ENCODE results near the gene GNA14.
"Not testable (repeated sequence)": the region's sequence is repeated elsewhere in the genome, so short reads cannot be mapped to it uniquely, and the experiment has no call there.

GNA14 gene

GRCh38 chr9:77648234-77649108 is at the start of gene GNA14:
TSS of gene GNA14 (minus strand) at chr9:77648322. CDS start at chr9:77647793, 529 bp downstream.
- DNase-seq (ENCODE audit: low spot score) = peak; percentile 66

- no peak for DNase-seq (ENCODE audit: low spot score)
Measured at GRCh38 chr9:77697238-77697984, 49.3 kb upstream of the GNA14 start.

DNA sequence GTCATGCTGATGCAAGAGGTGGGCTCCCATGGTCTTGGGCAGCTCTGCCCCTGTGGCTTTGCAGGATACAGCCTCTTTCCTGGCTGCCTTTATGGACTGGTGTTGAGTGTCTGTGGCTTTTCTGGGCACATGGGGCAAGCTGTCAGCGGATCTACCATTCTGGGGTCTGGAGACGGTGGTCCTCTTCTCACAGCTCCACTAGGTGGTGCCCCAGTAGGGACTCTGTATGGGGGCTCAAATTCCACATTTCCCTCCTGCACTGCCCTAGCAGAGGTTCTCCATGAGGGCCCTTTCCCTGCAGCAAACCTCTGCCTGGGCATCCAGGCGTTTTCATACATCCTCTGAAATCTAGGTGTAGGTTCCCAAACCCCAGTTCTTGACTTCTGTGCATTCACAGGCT is 42.6 kb upstream of the GNA14 start:
- not testable (repeated sequence) for DNase-seq (ENCODE audit: low spot score)

DNA sequence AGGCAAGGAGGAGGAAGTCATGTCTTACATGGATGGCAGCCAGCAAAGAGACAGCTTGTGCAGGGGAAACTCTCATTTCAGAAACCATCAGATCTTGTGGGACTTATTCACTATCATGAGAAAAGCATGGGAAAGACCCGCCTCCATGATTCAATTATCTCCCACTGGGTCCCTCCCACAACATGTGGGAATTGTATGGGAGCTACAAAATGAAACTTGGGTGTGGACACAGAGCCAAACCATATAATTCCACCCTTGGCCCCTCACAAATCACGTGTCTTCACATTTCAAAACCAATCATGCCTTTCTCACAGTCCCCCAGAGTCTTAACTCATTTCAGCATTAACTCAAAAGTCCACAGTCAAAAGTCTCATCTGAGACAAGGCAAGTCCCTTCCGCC is 42.0 kb upstream of the GNA14 start:
- not testable (repeated sequence) for DNase-seq (ENCODE audit: low spot score)

- not testable (repeated sequence) for DNase-seq (ENCODE audit: low spot score)
Measured at GRCh38 chr9:77687737-77688136, 39.6 kb upstream of the GNA14 start.

DNA sequence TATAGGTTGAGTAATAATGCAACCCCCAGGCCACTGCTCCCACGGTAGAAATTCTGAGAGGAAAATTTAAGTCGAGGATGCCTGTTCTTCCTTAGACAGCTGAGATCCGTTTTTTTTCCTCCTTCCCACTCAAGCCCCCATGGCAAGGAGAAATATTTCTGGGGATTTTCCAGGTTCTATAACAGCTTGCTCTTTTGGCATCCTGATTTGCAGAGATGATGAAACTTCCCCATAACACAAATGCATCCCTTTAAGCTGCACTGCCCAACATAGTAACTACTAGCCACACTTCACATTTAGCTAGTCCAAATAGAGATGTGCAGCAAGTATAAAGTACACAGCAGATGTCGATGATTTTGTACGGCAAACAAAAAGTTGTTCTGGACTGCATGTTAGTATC is 32.5 kb upstream of the GNA14 start:
- DNase-seq (ENCODE audit: low spot score) = no peak

GRCh38 chr9:77679661-77680368 is 31.7 kb upstream of the GNA14 start:
- DNase-seq (ENCODE audit: low spot score) = no peak

DNA sequence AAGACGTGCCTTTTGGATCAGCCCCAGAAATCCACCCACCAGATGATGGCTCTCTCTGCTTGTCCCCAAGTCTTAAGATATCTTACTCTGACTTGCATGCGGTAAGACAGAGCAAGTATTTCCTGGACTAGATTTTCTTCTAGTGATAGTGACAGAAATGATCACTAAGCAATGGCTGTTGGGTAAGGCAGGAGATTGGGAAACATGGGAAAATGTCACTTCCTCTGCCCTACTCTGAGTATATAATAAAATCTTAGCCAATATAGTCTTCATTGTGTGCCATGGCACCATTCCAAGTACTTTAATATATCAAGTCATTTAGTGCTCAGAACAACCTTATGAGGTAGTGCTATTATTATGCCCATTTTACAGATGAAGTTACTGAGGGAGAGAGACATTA is 31.0 kb upstream of the GNA14 start:
- DNase-seq (ENCODE audit: low spot score) = no peak

- DNase-seq (ENCODE audit: low spot score) = no peak
Measured at GRCh38 chr9:77677957-77678535, 29.9 kb upstream of the GNA14 start.

DNA sequence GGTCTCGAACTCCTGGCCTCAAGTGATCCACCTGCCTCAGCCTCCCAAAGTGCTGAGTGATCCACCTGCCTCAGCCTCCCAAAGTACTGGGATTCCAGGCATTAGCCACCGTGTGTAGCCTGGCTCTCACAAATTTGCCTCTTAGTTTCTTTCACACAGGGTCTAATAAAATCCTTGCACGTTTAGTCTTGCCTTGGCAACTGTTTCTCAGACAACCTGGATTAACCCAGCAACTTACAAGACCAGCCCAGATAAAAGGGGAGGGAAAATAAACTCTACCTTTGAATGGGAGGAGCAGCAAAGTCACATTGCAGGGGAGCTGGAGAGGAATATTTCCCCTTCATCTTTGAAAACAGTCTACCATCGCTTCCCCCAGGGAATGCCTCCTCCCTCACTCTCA is 29.3 kb upstream of the GNA14 start:
- no peak for DNase-seq (ENCODE audit: low spot score)

GRCh38 chr9:77673941-77674791 is 26.0 kb upstream of the GNA14 start:
- DNase-seq (ENCODE audit: low spot score) = no peak

- DNase-seq (ENCODE audit: low spot score) = no peak
Measured at GRCh38 chr9:77672183-77672582, 24.1 kb upstream of the GNA14 start.

DNA sequence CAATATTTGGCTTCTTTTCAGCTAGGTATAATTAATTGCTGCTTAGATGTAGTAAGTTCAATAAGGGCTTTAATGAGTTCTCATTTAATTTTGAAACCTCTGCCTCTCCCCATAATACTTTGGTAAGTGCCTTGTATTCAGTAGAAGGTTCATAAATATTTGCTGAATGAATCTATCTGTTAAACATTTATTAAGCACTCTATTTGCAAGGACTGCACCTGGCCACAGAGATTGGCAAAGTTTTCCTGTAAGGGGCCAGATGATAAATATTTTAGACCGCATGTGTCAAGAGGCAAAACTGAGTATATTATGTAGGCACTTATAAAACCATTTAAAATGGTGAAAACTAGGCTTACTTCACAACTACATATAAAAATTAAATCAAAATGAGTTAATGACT is 19.0 kb upstream of the GNA14 start:
- DNase-seq (ENCODE audit: low spot score) = no peak

DNA sequence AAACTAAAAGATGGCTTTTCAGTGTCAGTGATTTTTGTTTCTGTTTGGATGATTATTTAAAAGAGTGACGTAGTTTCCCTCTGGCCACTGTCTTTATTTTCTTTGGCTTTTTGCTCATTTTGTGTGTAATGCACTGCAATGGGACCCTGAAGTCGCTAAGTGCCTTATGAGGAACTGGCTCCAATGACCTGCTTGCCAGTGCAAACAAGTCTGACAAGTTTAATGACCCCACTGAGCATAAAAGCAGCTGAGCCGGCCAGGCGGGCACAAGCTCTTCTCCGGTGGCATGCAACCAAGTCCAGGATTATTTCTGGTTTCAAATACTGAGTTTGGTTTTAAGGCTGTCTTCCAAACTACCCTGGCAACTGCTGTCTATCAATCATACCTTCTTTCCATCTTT is 15.6 kb upstream of the GNA14 start:
- DNase-seq (ENCODE audit: low spot score) = no peak

DNA sequence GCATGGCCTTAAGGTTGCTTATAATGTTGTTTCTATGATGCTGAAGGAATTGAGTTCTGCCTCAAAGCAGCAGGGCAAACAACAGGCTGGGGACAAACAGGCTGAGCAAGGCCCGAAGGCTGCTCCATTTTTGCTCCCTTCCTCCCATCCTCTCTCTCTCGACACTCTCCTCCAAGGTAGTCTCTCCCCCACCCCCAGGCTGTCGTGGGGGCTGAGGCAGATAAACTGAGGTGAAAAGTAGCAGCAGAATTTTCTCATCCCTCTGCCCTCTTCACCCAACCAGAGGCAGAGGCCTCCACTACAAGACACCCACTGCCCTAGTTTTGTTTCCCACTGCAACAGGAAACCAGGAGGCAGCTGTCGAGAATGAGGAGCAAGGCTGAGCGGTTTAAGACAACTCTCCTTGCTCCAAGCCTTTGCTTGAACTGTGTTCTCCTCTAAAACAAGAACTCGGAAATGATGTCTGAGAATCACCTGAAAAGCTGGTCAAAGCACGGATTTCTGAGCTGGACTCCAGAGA is 13.5 kb upstream of the GNA14 start:
- no peak for DNase-seq (ENCODE audit: low spot score)

DNA sequence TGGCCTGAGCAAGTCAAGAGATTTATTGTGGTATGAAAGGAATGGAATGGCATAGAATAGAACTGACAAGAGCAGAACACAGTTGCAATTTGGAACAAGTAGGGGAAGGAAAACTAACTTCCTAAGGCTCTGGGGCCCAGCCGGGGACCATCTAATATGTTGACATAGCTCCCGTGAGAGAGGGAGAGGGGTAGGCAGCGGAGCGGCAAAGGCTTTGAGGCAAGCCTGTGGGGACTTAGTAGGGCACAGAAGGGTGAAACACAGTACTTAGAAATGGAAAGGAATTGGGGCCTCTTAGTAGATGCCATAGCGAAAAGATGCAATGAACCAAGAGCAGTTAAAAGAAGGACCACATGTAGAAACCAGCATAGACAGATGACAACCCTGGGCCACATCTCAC is 11.8 kb upstream of the GNA14 start:
- no peak for DNase-seq (ENCODE audit: low spot score)

DNA sequence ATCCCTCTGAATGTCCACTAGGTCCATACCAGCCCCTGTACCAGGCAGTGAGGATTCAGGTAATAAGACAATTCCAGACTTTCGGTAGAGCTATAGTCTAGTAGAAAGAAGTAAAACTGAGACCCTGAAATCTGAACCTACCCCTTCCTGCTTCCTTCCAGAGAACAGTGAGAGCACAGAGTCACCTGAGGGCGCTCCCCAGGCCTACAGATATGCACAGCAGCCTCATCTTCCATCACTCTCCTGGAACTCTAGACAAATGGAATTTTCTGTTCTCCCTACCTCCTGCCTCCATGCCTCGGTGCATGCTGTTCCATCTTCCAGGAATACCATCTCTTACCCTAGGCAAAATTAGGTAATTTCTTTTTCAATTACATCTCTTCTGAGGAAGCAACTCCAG is 3.1 kb upstream of the GNA14 start:
- no peak for DNase-seq (ENCODE audit: low spot score)

DNA sequence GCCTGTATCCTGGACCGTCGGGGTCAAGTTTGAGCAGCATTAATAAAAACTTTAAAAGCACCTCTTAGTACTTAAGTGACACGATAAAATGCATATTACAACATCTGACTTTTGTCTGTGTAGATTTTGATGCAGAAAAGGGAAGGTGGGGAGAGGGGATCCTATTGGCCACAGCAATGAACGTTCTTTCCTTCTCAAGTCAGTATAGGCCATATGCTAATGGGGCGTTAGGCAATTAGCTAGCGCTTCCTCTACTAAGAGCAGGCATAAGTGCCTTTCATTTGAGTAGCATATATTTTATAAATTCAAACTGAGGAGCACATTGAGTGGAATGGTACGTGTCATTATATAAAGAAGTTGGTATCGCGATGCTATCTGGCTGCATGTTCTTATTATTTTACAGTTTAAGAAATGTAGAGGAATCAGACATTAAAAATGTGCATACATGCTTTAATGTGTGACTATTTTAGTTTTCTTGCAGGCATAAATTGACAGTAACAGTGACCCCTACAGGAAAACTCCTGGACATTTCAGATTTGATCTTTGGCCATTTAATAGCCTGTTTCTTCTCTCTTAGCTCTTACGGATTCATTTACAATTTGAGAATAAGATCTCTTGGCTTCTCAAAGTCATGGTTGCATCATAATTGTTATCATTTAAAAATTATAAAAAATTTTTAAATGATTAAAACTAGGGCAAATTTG is 1.1 kb upstream of the GNA14 start:
- no peak for DNase-seq (ENCODE audit: low spot score)

- peak; percentile 72 for DNase-seq (ENCODE audit: low spot score)
Measured at GRCh38 chr9:77647267-77648233, 572 bp downstream of the GNA14 start.
